Dedifferentiated amniotic fluid mesenchymal stem cell (primary cell): ENCODE data around the gene TEX261.

ENCODE experiments used
- DNase-seq: peaks from one replicate; pipeline ENCODE4 v3.0.0-alpha.2; 2016; ENCODE audit errors: extremely low spot score

The TEX261 gene

GRCh38 chr2:70936979-70937811 lies 57.5 kb downstream of the TEX261 start:
- no peak for DNase-seq

GRCh38 chr2:70936165-70936978 lies 58.3 kb downstream of the TEX261 start:
- no peak for DNase-seq
